ENCODE data around the gene C6. TPM values are rescaled to one million over a fixed set of nuclear protein-coding genes. Genes with fewer than 3 reads are reported as not detected.
"Not testable (repeated sequence)": the region's sequence is repeated elsewhere in the genome, so short reads cannot be mapped to it uniquely, and the experiment has no call there.

Gene C6
- total RNA-seq, 1 donor from 2014 or later, result not detected

- no peak for DNase-seq (ENCODE audit: low spot score)
- Mint-ChIP-seq H3K36me3 (ENCODE audit: low read depth) (no peaks in the 10 kb centered on the region), H3K4me3 (no peak overlapping the region), H3K9me3 (no peaks in the 10 kb centered on the region), H3K4me1 (ENCODE audit: low read depth) (no peaks in the 10 kb centered on the region), H3K27ac (no peak overlapping the region), H3K27me3 (ENCODE audit: insufficient read depth) (no peaks in the 10 kb centered on the region)
- intact Hi-C loops (cut with micrococcal nuclease), result no loop called here
These were observed 6.4 kb upstream of the C6 start for GRCh38 chr5:41219658-41220269.

- no peaks in the 10 kb centered on the region for H3K4me1 Mint-ChIP-seq (ENCODE audit: low read depth)
- no peaks in the 10 kb centered on the region for H3K36me3 Mint-ChIP-seq (ENCODE audit: low read depth)
- intact Hi-C loops (cut with micrococcal nuclease), result no loop called here
- H3K27me3 Mint-ChIP-seq (ENCODE audit: insufficient read depth), result no peaks in the 10 kb centered on the region
- no peaks in the 10 kb centered on the region for H3K9me3 Mint-ChIP-seq
- no peak for DNase-seq (ENCODE audit: low spot score)
- H3K4me3 Mint-ChIP-seq, result no peak overlapping the region
- H3K27ac Mint-ChIP-seq, result no peak overlapping the region
These were observed 5.8 kb upstream of the C6 start for GRCh38 chr5:41218929-41219657.

GRCh38 chr5:41214182-41214581 is 850 bp upstream of the C6 start:
- Mint-ChIP-seq H3K27ac (no peak overlapping the region), H3K4me1 (ENCODE audit: low read depth) (no peaks in the 10 kb centered on the region), H3K9me3 (no peaks in the 10 kb centered on the region), H3K4me3 (no peak overlapping the region), H3K36me3 (ENCODE audit: low read depth) (no peaks in the 10 kb centered on the region), H3K27me3 (ENCODE audit: insufficient read depth) (no peaks in the 10 kb centered on the region)
- intact Hi-C loops (cut with micrococcal nuclease), result no loop called here
- DNase-seq (ENCODE audit: low spot score), result no peak

GRCh38 chr5:41212935-41213334 is 397 bp downstream of the C6 start:
- H3K27me3 Mint-ChIP-seq (ENCODE audit: insufficient read depth), result no peaks in the 10 kb centered on the region
- no peaks in the 10 kb centered on the region for H3K4me1 Mint-ChIP-seq (ENCODE audit: low read depth)
- no peak overlapping the region for H3K27ac Mint-ChIP-seq
- H3K4me3 Mint-ChIP-seq, result no peak overlapping the region
- intact Hi-C loops (cut with micrococcal nuclease), result no loop called here
- H3K36me3 Mint-ChIP-seq (ENCODE audit: low read depth), result no peaks in the 10 kb centered on the region
- no peaks in the 10 kb centered on the region for H3K9me3 Mint-ChIP-seq
- no peak for DNase-seq (ENCODE audit: low spot score)

GRCh38 chr5:41211417-41211816 is 1.9 kb downstream of the C6 start:
- no peaks in the 10 kb centered on the region for H3K4me1 Mint-ChIP-seq (ENCODE audit: low read depth)
- no peaks in the 10 kb centered on the region for H3K9me3 Mint-ChIP-seq
- H3K36me3 Mint-ChIP-seq (ENCODE audit: low read depth), result no peaks in the 10 kb centered on the region
- intact Hi-C loops (cut with micrococcal nuclease), result no loop called here
- no peaks in the 10 kb centered on the region for H3K27me3 Mint-ChIP-seq (ENCODE audit: insufficient read depth)
- no peak for DNase-seq (ENCODE audit: low spot score)
- no peak overlapping the region for H3K4me3 Mint-ChIP-seq
- H3K27ac Mint-ChIP-seq, result no peak overlapping the region

GRCh38 chr5:41205475-41205874 is 7.9 kb downstream of the C6 start:
- H3K9me3 Mint-ChIP-seq; H3K27me3 Mint-ChIP-seq (ENCODE audit: insufficient read depth); DNase-seq (ENCODE audit: low spot score); H3K36me3 Mint-ChIP-seq (ENCODE audit: low read depth); H3K4me1 Mint-ChIP-seq (ENCODE audit: low read depth); intact Hi-C loops (cut with micrococcal nuclease); H3K4me3 Mint-ChIP-seq; H3K27ac Mint-ChIP-seq: not testable (repeated sequence)

GRCh38 chr5:41203033-41203432 is 10.3 kb downstream of the C6 start:
- H3K9me3 Mint-ChIP-seq, result no peaks in the 10 kb centered on the region
- no peak overlapping the region for H3K4me3 Mint-ChIP-seq
- no peak overlapping the region for H3K27ac Mint-ChIP-seq
- H3K4me1 Mint-ChIP-seq (ENCODE audit: low read depth), result no peaks in the 10 kb centered on the region
- no peaks in the 10 kb centered on the region for H3K36me3 Mint-ChIP-seq (ENCODE audit: low read depth)
- DNase-seq (ENCODE audit: low spot score), result no peak
- intact Hi-C loops (cut with micrococcal nuclease), result no loop called here
- H3K27me3 Mint-ChIP-seq (ENCODE audit: insufficient read depth), result no peaks in the 10 kb centered on the region

- no peaks in the 10 kb centered on the region for H3K4me1 Mint-ChIP-seq (ENCODE audit: low read depth)
- no peaks in the 10 kb centered on the region for H3K27me3 Mint-ChIP-seq (ENCODE audit: insufficient read depth)
- intact Hi-C loops (cut with micrococcal nuclease), result no loop called here
- no peak overlapping the region for H3K4me3 Mint-ChIP-seq
- no peak overlapping the region for H3K27ac Mint-ChIP-seq
- no peak for DNase-seq (ENCODE audit: low spot score)
- H3K9me3 Mint-ChIP-seq, result no peaks in the 10 kb centered on the region
- H3K36me3 Mint-ChIP-seq (ENCODE audit: low read depth), result no peaks in the 10 kb centered on the region
These were observed 12.1 kb downstream of the C6 start for GRCh38 chr5:41201082-41201772.

- Mint-ChIP-seq H3K4me1 (ENCODE audit: low read depth) (no peaks in the 10 kb centered on the region), H3K36me3 (ENCODE audit: low read depth) (no peaks in the 10 kb centered on the region), H3K9me3 (no peaks in the 10 kb centered on the region), H3K27ac (no peak overlapping the region), H3K4me3 (no peak overlapping the region), H3K27me3 (ENCODE audit: insufficient read depth) (no peaks in the 10 kb centered on the region)
- DNase-seq (ENCODE audit: low spot score), result no peak
- intact Hi-C loops (cut with micrococcal nuclease), result no loop called here
These were observed 12.8 kb downstream of the C6 start for GRCh38 chr5:41200506-41200905.

GRCh38 chr5:41199660-41200059 is 13.7 kb downstream of the C6 start:
- intact Hi-C loops (cut with micrococcal nuclease), result no loop called here

GRCh38 chr5:41196197-41196596 is 17.1 kb downstream of the C6 start:
- H3K27me3 Mint-ChIP-seq (ENCODE audit: insufficient read depth), result no peaks in the 10 kb centered on the region
- H3K9me3 Mint-ChIP-seq, result no peaks in the 10 kb centered on the region
- no peak for DNase-seq (ENCODE audit: low spot score)
- no peaks in the 10 kb centered on the region for H3K36me3 Mint-ChIP-seq (ENCODE audit: low read depth)
- no peaks in the 10 kb centered on the region for H3K4me1 Mint-ChIP-seq (ENCODE audit: low read depth)
- no peak overlapping the region for H3K27ac Mint-ChIP-seq
- intact Hi-C loops (cut with micrococcal nuclease), result no loop called here
- H3K4me3 Mint-ChIP-seq, result no peak overlapping the region

More at GRCh38 chr5:41199660-41200059, 13.7 kb downstream of the C6 start:
- Mint-ChIP-seq H3K4me1 (ENCODE audit: low read depth) (no peaks in the 10 kb centered on the region), H3K36me3 (ENCODE audit: low read depth) (no peaks in the 10 kb centered on the region), H3K27me3 (ENCODE audit: insufficient read depth) (no peaks in the 10 kb centered on the region), H3K27ac (no peak overlapping the region), H3K9me3 (no peaks in the 10 kb centered on the region), H3K4me3 (no peak overlapping the region)
- no peak for DNase-seq (ENCODE audit: low spot score)

- intact Hi-C loops (cut with micrococcal nuclease), result no loop called here
- Mint-ChIP-seq H3K27me3 (ENCODE audit: insufficient read depth) (no peaks in the 10 kb centered on the region), H3K9me3 (no peaks in the 10 kb centered on the region), H3K4me3 (no peak overlapping the region), H3K27ac (no peak overlapping the region), H3K36me3 (ENCODE audit: low read depth) (no peaks in the 10 kb centered on the region), H3K4me1 (ENCODE audit: low read depth) (no peaks in the 10 kb centered on the region)
- no peak for DNase-seq (ENCODE audit: low spot score)
These were observed 18.1 kb downstream of the C6 start for GRCh38 chr5:41195228-41195627.

- H3K27ac Mint-ChIP-seq, result no peak overlapping the region
- H3K4me1 Mint-ChIP-seq (ENCODE audit: low read depth), result no peaks in the 10 kb centered on the region
- H3K27me3 Mint-ChIP-seq (ENCODE audit: insufficient read depth), result no peaks in the 10 kb centered on the region
- no peak overlapping the region for H3K4me3 Mint-ChIP-seq
- no peaks in the 10 kb centered on the region for H3K9me3 Mint-ChIP-seq
- no peaks in the 10 kb centered on the region for H3K36me3 Mint-ChIP-seq (ENCODE audit: low read depth)
- no peak for DNase-seq (ENCODE audit: low spot score)
- intact Hi-C loops (cut with micrococcal nuclease), result no loop called here
These were observed 19.0 kb downstream of the C6 start for GRCh38 chr5:41194339-41194738.

Data from activated T-helper 1 cell treated with anti-CD3 and anti-CD28 coated beads, Interleukin-12 subunit alpha, Interleukin-12 subunit beta, Interleukin-2, Interleukin-4 antibody, amounts not matched to agents 30 ng/mL and 10 ng/mL and 1 ng/mL, durations not matched to agents 14 hours and 24 hours and 36 hours (primary cell).